Calu3 (cell line): ENCODE results near the gene PLEKHB2. TPM values are rescaled to one million over a fixed set of nuclear protein-coding genes. Genes with fewer than 3 reads are reported as not detected.
"Not testable (repeated sequence)": the region's sequence is repeated elsewhere in the genome, so short reads cannot be mapped to it uniquely, and the experiment has no call there.

ENCODE experiments used
- BruUV-seq: library from RNA; stranded (reverse); fragments of 400-500 nt; replicated peaks from 2 replicates; lab custom pipeline; 2021; lab: Mats Ljungman, UMichigan
- CTCF ChIA-PET: fragments of 300-600 bp; sonication (Branson Sonifier 250); formaldehyde crosslinking; loops from one replicate; lab custom pipeline; 2022; ENCODE audit warnings: antibody characterized with exemption; lab: Charles Lee
- DNase-seq: peaks from one replicate; pipeline ENCODE4 v3.0.0; 2022
- H3K27ac Mint-ChIP-seq: one replicate; pipeline ENCODE4 v1.8.0; 2022; ENCODE audit warnings: mixed read lengths; ENCODE audit not compliant: unreplicated experiment
- H3K27me3 Mint-ChIP-seq: one replicate; pipeline ENCODE4 v1.8.0; 2022; ENCODE audit warnings: mixed read lengths; ENCODE audit not compliant: unreplicated experiment
- H3K36me3 Mint-ChIP-seq: one replicate; pipeline ENCODE4 v1.8.0; 2022; ENCODE audit warnings: mild to moderate bottlenecking, moderate library complexity, mixed read lengths; ENCODE audit not compliant: insufficient read depth, unreplicated experiment
- H3K4me1 Mint-ChIP-seq: one replicate; pipeline ENCODE4 v1.8.0; 2022; ENCODE audit warnings: mild to moderate bottlenecking, low read depth, mixed read lengths; ENCODE audit not compliant: unreplicated experiment
- H3K4me3 Mint-ChIP-seq: one replicate; pipeline ENCODE4 v1.8.0; 2022; ENCODE audit warnings: mild to moderate bottlenecking, low read depth, moderate library complexity, mixed read lengths; ENCODE audit not compliant: unreplicated experiment
- H3K9me3 Mint-ChIP-seq: one replicate; pipeline ENCODE4 v1.8.0; 2022; ENCODE audit warnings: low read depth, mixed read lengths; ENCODE audit not compliant: unreplicated experiment
- CTCF ChIP-seq: fragments of 200-600 bp; IDR thresholded peaks from one replicate; pipeline ENCODE4 v1.8.0; 2022; ENCODE audit warnings: antibody characterized with exemption; ENCODE audit not compliant: unreplicated experiment
- intact Hi-C: fragments of 100-400 bp; cut with micrococcal nuclease; formaldehyde crosslinking; loops from one replicate; pipeline ENCODE4 v1.10.0; 2022; ENCODE audit not compliant: unreplicated experiment
- total RNA-seq: library from RNA; stranded (reverse); gene quantifications from 2 replicates; pipeline ENCODE4 v1.2.3, GENCODE V29; 2022

Gene PLEKHB2
- total RNA-seq, 1 experiment from 2014 or later = 113 TPM

GRCh38 chr2:131077966-131078365, 27.2 kb upstream of the PLEKHB2 start:
- Mint-ChIP-seq H3K4me3 (no peak overlapping the region), H3K27me3 (no peaks in the 10 kb centered on the region), H3K9me3 (no peaks in the 10 kb centered on the region), H3K36me3 (peaks cover 69% of the 10 kb centered on the region), H3K4me1 (peaks cover 56% of the 10 kb centered on the region), H3K27ac (peak overlapping the region; percentile 15)
- CTCF ChIA-PET = no interaction called here
- no peak for DNase-seq
- intact Hi-C loops = no loop called here
- no peak for TF ChIP-seq CTCF
- BruUV-seq = no TSS peak

GRCh38 chr2:131079931-131080330, 25.2 kb upstream of the PLEKHB2 start:
- intact Hi-C loops, DNase-seq, H3K27me3 Mint-ChIP-seq, BruUV-seq, H3K9me3 Mint-ChIP-seq, H3K4me3 Mint-ChIP-seq, CTCF ChIA-PET: not testable (repeated sequence)
- Mint-ChIP-seq H3K36me3 (peaks cover 74% of the 10 kb centered on the region), H3K27ac (peak overlapping the region; percentile 36), H3K4me1 (peaks cover 47% of the 10 kb centered on the region)

- no peak overlapping the region for H3K27ac Mint-ChIP-seq
- DNase-seq = no peak
- intact Hi-C loops = no loop called here
- TF ChIP-seq CTCF = no peak
- BruUV-seq = no TSS peak
- H3K4me1 Mint-ChIP-seq = peaks cover 34% of the 10 kb centered on the region
- CTCF ChIA-PET = no interaction called here
- H3K9me3 Mint-ChIP-seq = no peaks in the 10 kb centered on the region
- H3K27me3 Mint-ChIP-seq = no peaks in the 10 kb centered on the region
- H3K4me3 Mint-ChIP-seq = no peak overlapping the region
- peaks cover 73% of the 10 kb centered on the region for H3K36me3 Mint-ChIP-seq
Observed at GRCh38 chr2:131081190-131081589, 23.9 kb upstream of the PLEKHB2 start.

GRCh38 chr2:131085646-131086045, 19.5 kb upstream of the PLEKHB2 start:
- DNase-seq = no peak
- intact Hi-C loops = no loop called here
- CTCF ChIA-PET = no interaction called here
- no peak overlapping the region for H3K4me3 Mint-ChIP-seq
- H3K9me3 Mint-ChIP-seq = no peaks in the 10 kb centered on the region
- H3K27ac Mint-ChIP-seq = no peak overlapping the region
- BruUV-seq = TSS peak; percentile 0
- H3K36me3 Mint-ChIP-seq = peaks cover 81% of the 10 kb centered on the region
- no peak for TF ChIP-seq CTCF
- peaks cover 13% of the 10 kb centered on the region for H3K4me1 Mint-ChIP-seq
- H3K27me3 Mint-ChIP-seq = no peaks in the 10 kb centered on the region

GRCh38 chr2:131092458-131093005, 12.6 kb upstream of the PLEKHB2 start:
- Mint-ChIP-seq H3K4me3 (peak overlapping the region; percentile 74), H3K27me3 (no peaks in the 10 kb centered on the region), H3K4me1 (no peaks in the 10 kb centered on the region), H3K27ac (no peak overlapping the region), H3K36me3 (peaks cover 73% of the 10 kb centered on the region), H3K9me3 (no peaks in the 10 kb centered on the region)
- BruUV-seq = no TSS peak
- TF ChIP-seq CTCF = no peak
- CTCF ChIA-PET = interaction anchor here (1.4 kb wide), 1 partner anchor 14 kb away, joined by 5 read pairs; no protein-coding TSS in a partner anchor
- DNase-seq = no peak
- intact Hi-C loops = no loop called here
